Thymus (tissue), 11 donors: ENCODE data around the gene MZT2B. TPM values are rescaled to one million over a fixed set of nuclear protein-coding genes. Genes with fewer than 3 reads are reported as not detected.
"Not testable (repeated sequence)": the region's sequence is repeated elsewhere in the genome, so short reads cannot be mapped to it uniquely, and the experiment has no call there.

ENCODE experiments used
- DNase-seq, 9 donors: peaks; one replicate each; pipeline ENCODE4 v3.0.0-alpha.2; 2013; ENCODE audit warnings: low spot score in 9 of 9, low read depth in 6 of 9, missing footprints in 1 of 9
- H3K27ac ChIP-seq, 2 donors: one replicate each; pipeline ENCODE4 v1.5.1; 2013; ENCODE audit warnings: control low read depth in 1 of 2, low read depth in 1 of 2, low read length in 1 of 2, mild to moderate bottlenecking in 1 of 2, moderate library complexity in 1 of 2
- H3K27me3 ChIP-seq, 2 donors: one replicate each; pipeline ENCODE4 v1.5.1; 2013; ENCODE audit warnings: low read length in 1 of 2; ENCODE audit not compliant: control insufficient read depth in 2 of 2, insufficient read depth in 1 of 2
- H3K36me3 ChIP-seq, 2 donors: one replicate each; pipeline ENCODE4 v1.5.1; 2013; ENCODE audit warnings: low read length in 1 of 2, mild to moderate bottlenecking in 1 of 2, moderate library complexity in 1 of 2; ENCODE audit not compliant: control insufficient read depth in 2 of 2, insufficient read depth in 2 of 2
- H3K4me1 ChIP-seq, 2 donors: one replicate each; pipeline ENCODE4 v1.5.1; 2013; ENCODE audit warnings: low read length in 2 of 2; ENCODE audit not compliant: control insufficient read depth in 2 of 2, insufficient read depth in 2 of 2
- H3K4me3 ChIP-seq, 2 donors: one replicate each; pipeline ENCODE4 v1.5.1; 2013; ENCODE audit warnings: low read length in 2 of 2, control low read depth in 1 of 2, mild to moderate bottlenecking in 1 of 2
- H3K9me3 ChIP-seq, 2 donors: one replicate each; pipeline ENCODE4 v1.5.1; 2013; ENCODE audit warnings: low read length in 1 of 2, mild to moderate bottlenecking in 1 of 2; ENCODE audit not compliant: control insufficient read depth in 2 of 2, insufficient read depth in 1 of 2
- WGBS: extraction: QIAGEN DNeasy Blood & Tissue Kit; methylation state at CpG from one replicate; pipeline ENCODE4 v1.1.7; 2013; 5-methylcytosine and 5-hydroxymethylcytosine counted together
- polyA plus RNA-seq: library from polyadenylated mRNA; stranded (reverse); fragments of 200-250 nt; gene quantifications from one replicate; pipeline ENCODE4 v1.2.3, GENCODE V29; 2013
- total RNA-seq: library from RNA; stranded (reverse); fragments of 120-200 nt; gene quantifications from one replicate; pipeline ENCODE4 v1.2.4, GENCODE V29; 2013
- donor health status: healthy.

The MZT2B gene
- total and polyA plus RNA-seq, 2 donors: 141 to 326 TPM

DNA sequence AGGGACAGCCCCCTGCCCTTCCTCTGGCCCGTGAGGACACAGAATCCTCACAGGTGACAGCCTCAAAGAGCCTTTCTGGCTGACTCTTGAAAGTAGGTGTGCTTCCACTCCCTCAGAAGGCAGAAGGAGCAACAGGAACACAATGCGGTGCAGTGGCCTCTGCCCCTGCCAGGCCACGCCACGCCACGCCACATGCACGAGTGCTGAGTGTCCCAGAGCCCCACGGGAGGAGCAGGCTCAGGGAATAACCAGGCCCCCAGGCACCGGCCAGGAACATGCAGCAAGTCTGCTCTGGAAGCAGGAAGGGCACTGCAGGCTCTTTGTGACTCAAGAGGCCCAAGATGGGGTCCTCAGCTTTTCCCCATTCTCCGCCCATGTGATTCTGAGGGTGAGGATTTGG is 19.1 kb upstream of the MZT2B start:
- H3K36me3 ChIP-seq: peaks cover 44 to 76% of the 10 kb centered on the region in 2 donors
- no peaks in the 10 kb centered on the region for H3K4me1 ChIP-seq
- no peaks in the 10 kb centered on the region for H3K27me3 ChIP-seq
- H3K27ac ChIP-seq: no peak overlapping the region
- 95% methylated on average over 9 of the region's 9 CpGs for WGBS
- no peak overlapping the region for H3K4me3 ChIP-seq
- no peaks in the 10 kb centered on the region for H3K9me3 ChIP-seq
- no peak for DNase-seq

- H3K9me3 ChIP-seq: no peaks in the 10 kb centered on the region
- peaks cover 55 to 63% of the 10 kb centered on the region in 2 donors for H3K36me3 ChIP-seq
- 97% methylated on average over 8 of the region's 8 CpGs for WGBS
- no peak for DNase-seq
- no peaks in the 10 kb centered on the region for H3K27me3 ChIP-seq
- H3K4me1 ChIP-seq: no peaks in the 10 kb centered on the region
- no peak overlapping the region for H3K27ac ChIP-seq
- H3K4me3 ChIP-seq: no peak overlapping the region
Observed at GRCh38 chr2:130165293-130166016, 16.6 kb upstream of the MZT2B start.

- not testable (repeated sequence) for H3K4me1 ChIP-seq, H3K9me3 ChIP-seq, DNase-seq, H3K27me3 ChIP-seq, H3K4me3 ChIP-seq, H3K27ac ChIP-seq
- peaks cover 59 to 63% of the 10 kb centered on the region in 2 donors for H3K36me3 ChIP-seq
- 83% methylated on average over 3 of the region's 3 CpGs for WGBS
Observed at GRCh38 chr2:130166611-130167010, 15.5 kb upstream of the MZT2B start.

DNA sequence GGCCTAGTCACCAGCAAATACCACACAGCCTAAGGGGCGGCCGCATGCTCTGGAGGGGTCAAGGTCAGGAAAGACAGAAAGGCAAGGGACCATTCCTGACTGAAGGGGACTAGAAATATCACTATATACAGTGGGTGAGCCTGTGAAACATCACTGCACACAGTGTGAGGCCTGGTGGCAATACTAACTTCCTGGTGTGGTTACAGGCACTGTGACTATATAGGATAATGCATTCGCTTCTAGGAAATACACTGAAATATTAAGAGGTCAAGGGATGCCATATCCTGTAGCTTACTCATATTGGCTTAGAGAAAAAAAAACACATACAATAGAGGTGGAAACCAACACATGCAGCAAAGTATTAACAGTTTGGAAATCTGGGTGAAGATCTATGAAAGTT is 12.9 kb upstream of the MZT2B start:
- DNase-seq, H3K4me3 ChIP-seq, H3K27me3 ChIP-seq, H3K9me3 ChIP-seq, H3K4me1 ChIP-seq, H3K27ac ChIP-seq: not testable (repeated sequence)
- 96% methylated on average over 3 of the region's 3 CpGs for WGBS
- H3K36me3 ChIP-seq: peaks cover 67 to 70% of the 10 kb centered on the region in 2 donors

DNA sequence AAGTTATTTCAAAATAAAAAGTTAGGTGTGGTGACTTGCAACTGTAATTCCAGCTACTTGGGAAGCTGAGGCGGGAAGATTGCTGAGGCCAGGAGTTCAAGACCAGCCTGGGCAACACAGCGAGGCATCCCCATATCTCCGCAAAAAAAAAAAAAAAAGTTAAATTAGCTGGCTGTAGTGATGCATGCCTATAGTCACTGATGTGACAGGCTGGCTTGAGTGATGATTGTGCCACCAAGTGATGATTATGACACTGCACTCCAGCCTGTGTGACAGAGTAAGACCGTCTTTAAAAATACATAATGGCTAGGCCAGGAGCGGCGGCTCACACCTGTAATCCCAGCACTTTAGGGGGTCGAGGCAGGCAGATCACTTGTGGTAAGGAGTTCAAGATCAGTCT is 12.2 kb upstream of the MZT2B start:
- DNase-seq: no peak
- Histone ChIP-seq H3K27ac (no peak overlapping the region), H3K9me3 (no peaks in the 10 kb centered on the region), H3K4me1 (no peaks in the 10 kb centered on the region), H3K27me3 (no peaks in the 10 kb centered on the region), H3K4me3 (no peak overlapping the region), H3K36me3 (peaks cover 66 to 68% of the 10 kb centered on the region in 2 donors)
- whole genome bisulfite sequencing: 91% methylated on average over 7 of the region's 7 CpGs

DNA sequence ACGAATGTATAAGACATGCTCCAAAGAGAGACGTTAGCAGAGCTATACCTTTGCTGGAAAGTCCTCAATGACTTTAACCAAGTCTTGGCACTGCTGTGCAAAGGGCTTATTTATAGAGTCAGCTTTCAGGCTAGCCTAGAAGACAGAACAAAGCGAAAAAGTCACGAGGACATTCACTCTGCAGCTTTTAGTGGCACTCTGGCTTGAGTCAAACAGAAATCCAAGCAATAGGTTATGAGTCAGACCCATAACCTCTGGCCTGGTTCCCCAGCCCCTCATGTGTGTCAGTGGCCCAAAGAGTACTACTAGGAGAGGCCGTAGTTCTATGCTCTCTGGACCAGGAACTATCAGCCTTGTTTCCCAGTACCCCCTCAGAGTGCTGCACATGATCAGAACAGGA is 7.2 kb upstream of the MZT2B start:
- DNase-seq, H3K4me3 ChIP-seq, H3K27me3 ChIP-seq, H3K4me1 ChIP-seq, H3K9me3 ChIP-seq, H3K27ac ChIP-seq: not testable (repeated sequence)
- H3K36me3 ChIP-seq: peaks cover 35 to 39% of the 10 kb centered on the region in 2 donors
- 96% methylated on average over 5 of the region's 5 CpGs for WGBS

GRCh38 chr2:130180404-130181324 is 1.4 kb upstream of the MZT2B start:
- H3K4me1 ChIP-seq: peaks cover 7 to 16% of the 10 kb centered on the region in 2 donors
- H3K9me3 ChIP-seq, H3K27me3 ChIP-seq, DNase-seq: not testable (repeated sequence)
- peaks cover 3 to 14% of the 10 kb centered on the region in 2 donors for H3K36me3 ChIP-seq
- peak overlapping the region; percentile 91 to 95 for H3K27ac ChIP-seq
- H3K4me3 ChIP-seq: peak overlapping the region; percentile 87 to 88
- WGBS: 32% methylated on average over 38 of the region's 38 CpGs

- H3K9me3 ChIP-seq: peaks cover 0 to 1% of the 10 kb centered on the region in 2 donors
- peak within 1 kb of the TSS; percentile 91 to 95 for H3K27ac ChIP-seq
- peak; percentile 80 to 97 (median 93) for DNase-seq
- peaks cover 3 to 11% of the 10 kb centered on the region in 2 donors for H3K36me3 ChIP-seq
- WGBS: under 1% methylated on average over 55 of the region's 55 CpGs
- peaks cover 7 to 16% of the 10 kb centered on the region in 2 donors for H3K4me1 ChIP-seq
- peak within 1 kb of the TSS; percentile 87 to 88 for H3K4me3 ChIP-seq
- H3K27me3 ChIP-seq: no peaks in the 10 kb centered on the region
Observed at GRCh38 chr2:130181325-130181879, 660 bp upstream of the MZT2B start, which contains the start of gene SMPD4. Gene SMPD4, minus strand, starts transcription at chr2:130181602. Its CDS starts 5,010 bp downstream, at chr2:130176592.
